CD4-positive, alpha-beta T cell (primary cell): ENCODE measurements around the gene AK8. TPM values are rescaled to one million over a fixed set of nuclear protein-coding genes. Genes with fewer than 3 reads are reported as not detected.

Experiments used
- ATAC-seq: fragments of 200-7000 bp; cut with Tn5 transposase; one replicate; pipeline ENCODE4 v1.10.0; 2022; ENCODE audit warnings: mild to moderate bottlenecking; ENCODE audit not compliant: poor library complexity
- CTCF ChIA-PET: fragments of 350-600 bp; sonication (Branson Sonifier 250); formaldehyde crosslinking; loops from one replicate; lab custom pipeline; 2021; ENCODE audit warnings: antibody characterized with exemption, inconsistent platforms; lab: Charles Lee
- POLR2A ChIA-PET: fragments of 350-600 bp; sonication (Branson Sonifier 250); formaldehyde crosslinking; loops from one replicate; lab custom pipeline; 2021; ENCODE audit warnings: antibody characterized with exemption, inconsistent platforms; lab: Charles Lee
- DNase-seq, 14 experiments: peaks; one replicate each; pipeline ENCODE4 v3.0.0-alpha.2; 2013 to 2020; ENCODE audit warnings: mixed read lengths in 2 of 14
- H3K27ac ChIP-seq, 2 donors: one replicate each; pipeline versions ENCODE4 v1.5.1 to v1.7.0; 2013; ENCODE audit warnings: low read length in 2 of 2, low read depth in 1 of 2, mild to moderate bottlenecking in 1 of 2
- H3K27me3 ChIP-seq, 2 experiments: 1 replicate in 1 of 2; 2 replicates in 1 of 2; pipeline versions ENCODE4 v1.6.1 to v1.7.0; 2013; ENCODE audit warnings: low read length in 2 of 2, control low read depth in 1 of 2, mild to moderate bottlenecking in 1 of 2, moderate library complexity in 1 of 2; ENCODE audit not compliant: insufficient read depth in 2 of 2, control insufficient read depth in 1 of 2
- H3K36me3 ChIP-seq: one replicate; pipeline ENCODE4 v1.6.1; 2013; ENCODE audit warnings: low read length, control low read depth; ENCODE audit not compliant: insufficient read depth
- H3K4me1 ChIP-seq: one replicate; pipeline ENCODE4 v1.6.1; 2013; ENCODE audit warnings: low read length, control low read depth; ENCODE audit not compliant: insufficient read depth
- H3K4me3 ChIP-seq: one replicate; pipeline ENCODE4 v1.5.1; 2013; ENCODE audit warnings: mild to moderate bottlenecking, low read length, moderate library complexity
- H3K9me3 ChIP-seq, 2 experiments: 1 replicate in 1 of 2; 2 replicates in 1 of 2; pipeline versions ENCODE4 v1.6.1 to v1.7.0; 2013; ENCODE audit warnings: low read length in 2 of 2, mild to moderate bottlenecking in 2 of 2, control low read depth in 1 of 2, moderate library complexity in 1 of 2; ENCODE audit not compliant: control insufficient read depth in 1 of 2, insufficient read depth in 1 of 2
- H3K27ac Mint-ChIP-seq: one replicate; pipeline ENCODE4 v1.8.0; 2020; ENCODE audit warnings: mixed read lengths
- H3K27me3 Mint-ChIP-seq: one replicate; pipeline ENCODE4 v1.8.0; 2021; ENCODE audit warnings: mixed read lengths
- H3K36me3 Mint-ChIP-seq: one replicate; pipeline ENCODE4 v1.8.0; 2021; ENCODE audit warnings: low read depth, mixed read lengths
- H3K4me1 Mint-ChIP-seq: one replicate; pipeline ENCODE4 v1.8.0; 2021; ENCODE audit warnings: low read depth, mixed read lengths
- H3K4me3 Mint-ChIP-seq: one replicate; pipeline ENCODE4 v1.8.0; 2020; ENCODE audit warnings: mild to moderate bottlenecking, mixed read lengths
- H3K9me3 Mint-ChIP-seq: one replicate; pipeline ENCODE4 v1.8.0; 2020; ENCODE audit warnings: mixed read lengths
- CTCF ChIP-seq: fragments of 200-600 bp; IDR thresholded peaks from one replicate; pipeline ENCODE4 v1.8.0; 2022; ENCODE audit warnings: antibody characterized with exemption, mild to moderate bottlenecking
- intact Hi-C, 2 experiments: fragments of 100-400 bp; cut with DNase I in 1 of 2; cut with micrococcal nuclease in 1 of 2; formaldehyde crosslinking; loops; one replicate each; pipeline versions ENCODE4 v1.15.1 to v1.9.0; 2023 to 2025; cut with DNase I, micrococcal nuclease
- total RNA-seq, 174 experiments: library from RNA in 2 of 174; stranded (reverse) in 2 of 174; gene quantifications; one replicate each; pipeline ENCODE4 v1.2.3 and lab custom pipeline; 2021 to 2026

AK8 gene
- total RNA-seq, 2 experiments from 2014 or later = not detected

DNA sequence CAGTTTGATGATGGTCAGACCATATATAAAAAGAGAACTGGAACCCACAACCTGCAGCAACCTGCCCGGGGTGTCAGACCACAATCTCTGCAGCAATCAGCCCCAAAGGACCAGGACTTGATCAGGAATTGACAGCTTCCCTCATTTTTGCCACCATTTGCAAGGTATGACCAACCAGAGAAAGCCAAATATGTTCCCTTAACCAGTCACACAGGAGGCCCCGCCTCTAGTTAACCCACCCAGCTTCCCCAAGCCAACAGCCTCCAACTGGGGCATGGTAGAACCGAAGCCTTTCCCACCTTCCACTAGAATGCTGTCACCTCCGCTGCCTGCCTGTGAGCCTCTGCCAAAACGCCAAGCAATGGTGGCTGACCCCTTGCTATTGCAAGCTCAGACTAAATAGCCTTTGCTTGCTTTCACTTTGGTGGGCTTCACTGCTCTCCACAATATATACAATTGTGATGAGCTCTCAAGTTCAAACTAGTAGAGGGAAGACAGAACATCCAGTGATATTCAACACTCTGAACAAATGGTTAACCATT lies 86.3 kb downstream of the AK8 start:
- Histone ChIP-seq H3K27me3 (peaks cover 10 to 14% of the 10 kb centered on the region in 2 experiments), H3K27ac (no peak overlapping the region), H3K36me3 (no peaks in the 10 kb centered on the region), H3K4me1 (no peaks in the 10 kb centered on the region), H3K9me3 (no peaks in the 10 kb centered on the region), H3K4me3 (no peak overlapping the region)
- Mint-ChIP-seq H3K36me3 (no peaks in the 10 kb centered on the region), H3K4me1 (no peaks in the 10 kb centered on the region), H3K27ac (no peak overlapping the region), H3K27me3 (peaks cover 30% of the 10 kb centered on the region), H3K9me3 (peaks cover 3% of the 10 kb centered on the region), H3K4me3 (no peak overlapping the region)
- ChIA-PET POLR2A (no interaction called here), CTCF (no interaction called here)
- ATAC-seq (no peak), DNase-seq (no peak)
- no peak for TF ChIP-seq CTCF
- intact Hi-C loops = no loop called here

GRCh38 chr9:132789719-132790118 lies 88.4 kb downstream of the AK8 start:
- DNase-seq (no peak), ATAC-seq (no peak)
- H3K36me3 Mint-ChIP-seq = no peaks in the 10 kb centered on the region
- peaks cover 3% of the 10 kb centered on the region for H3K9me3 Mint-ChIP-seq
- H3K27me3 Mint-ChIP-seq = peaks cover 35% of the 10 kb centered on the region
- no peak for TF ChIP-seq CTCF
- H3K27ac ChIP-seq = no peak overlapping the region
- no peaks in the 10 kb centered on the region for H3K4me1 Mint-ChIP-seq
- no peaks in the 10 kb centered on the region for H3K4me1 ChIP-seq
- ChIA-PET CTCF (no interaction called here), POLR2A (no interaction called here)
- H3K27me3 ChIP-seq = peaks cover 9 to 11% of the 10 kb centered on the region in 2 experiments
- no peak overlapping the region for H3K4me3 ChIP-seq
- H3K36me3 ChIP-seq = no peaks in the 10 kb centered on the region
- intact Hi-C loops = no loop called here
- no peak overlapping the region for H3K27ac Mint-ChIP-seq
- H3K9me3 ChIP-seq = no peaks in the 10 kb centered on the region
- no peak overlapping the region for H3K4me3 Mint-ChIP-seq

GRCh38 chr9:132788378-132788777 lies 89.7 kb downstream of the AK8 start:
- ATAC-seq = no peak
- ChIA-PET POLR2A (no interaction called here), CTCF (no interaction called here)
- no peak for DNase-seq
- H3K27me3 Mint-ChIP-seq = peaks cover 34% of the 10 kb centered on the region
- Histone ChIP-seq H3K4me3 (no peak overlapping the region), H3K9me3 (no peaks in the 10 kb centered on the region), H3K27me3 (peaks cover 2 to 6% of the 10 kb centered on the region in 2 experiments), H3K27ac (no peak overlapping the region), H3K36me3 (no peaks in the 10 kb centered on the region), H3K4me1 (no peaks in the 10 kb centered on the region)
- no peak overlapping the region for H3K4me3 Mint-ChIP-seq
- no peaks in the 10 kb centered on the region for H3K36me3 Mint-ChIP-seq
- intact Hi-C loops = no loop called here
- no peak overlapping the region for H3K27ac Mint-ChIP-seq
- peaks cover 3% of the 10 kb centered on the region for H3K9me3 Mint-ChIP-seq
- no peak for TF ChIP-seq CTCF
- H3K4me1 Mint-ChIP-seq = no peaks in the 10 kb centered on the region
